Heart left ventricle (tissue), 16 donors: Measurements from ENCODE around the gene ATP11C. TPM values are rescaled to one million over a fixed set of nuclear protein-coding genes. Genes with fewer than 3 reads are reported as not detected.

ENCODE experiments used
- ATAC-seq, 4 donors: fragments of 200-7000 bp; cut with Tn5 transposase; one replicate each; pipeline ENCODE4 v1.9.1; 2020 to 2022; ENCODE audit warnings: moderate library complexity in 4 of 4, mild to moderate bottlenecking in 3 of 4, moderate number of reproducible peaks in 1 of 4
- DNase-seq, 5 donors: peaks; one replicate each; pipeline ENCODE4 v3.0.0-alpha.2; 2020
- H3K27ac ChIP-seq, 12 donors: fragments of 200-600 bp; sonication (generic) in 4 of 12; one replicate each; pipeline versions ENCODE4 v1.5.0 to v1.8.0; 2016 to 2022; ENCODE audit warnings: mild to moderate bottlenecking in 2 of 12
- H3K27me3 ChIP-seq, 9 donors: fragments of 200-600 bp; sonication (generic) in 2 of 9; one replicate each; pipeline versions ENCODE4 v1.5.1 to v1.8.0; 2016 to 2022; ENCODE audit warnings: mild to moderate bottlenecking in 3 of 9
- H3K36me3 ChIP-seq, 9 donors: fragments of 200-600 bp; sonication (generic) in 2 of 9; one replicate each; pipeline versions ENCODE4 v1.5.0 to v1.8.0; 2018 to 2022; ENCODE audit warnings: mild to moderate bottlenecking in 2 of 9
- H3K4me1 ChIP-seq, 12 donors: fragments of 200-600 bp; sonication (generic) in 4 of 12; one replicate each; pipeline versions ENCODE4 v1.5.0 to v1.8.0; 2016 to 2022; ENCODE audit warnings: mild to moderate bottlenecking in 3 of 12
- H3K4me3 ChIP-seq, 12 donors: fragments of 200-600 bp; sonication (generic) in 4 of 12; one replicate each; pipeline versions ENCODE4 v1.5.0 to v1.8.0; 2017 to 2022; ENCODE audit warnings: mild to moderate bottlenecking in 9 of 12, moderate library complexity in 4 of 12
- H3K9me3 ChIP-seq, 12 donors: fragments of 200-600 bp; sonication (generic) in 4 of 12; one replicate each; pipeline versions ENCODE4 v1.5.0 to v1.8.0; 2016 to 2022; ENCODE audit warnings: mild to moderate bottlenecking in 1 of 12
- CTCF ChIP-seq, 12 donors: fragments of 200-600 bp; sonication (generic) in 4 of 12; IDR thresholded peaks; one replicate each; pipeline versions ENCODE4 v1.5.0 to v1.8.0; 2018 to 2022; ENCODE audit warnings: antibody characterized with exemption in 12 of 12, mild to moderate bottlenecking in 5 of 12
- POLR2A ChIP-seq, 2 donors: fragments of 450-650 bp; IDR thresholded peaks; one replicate each; pipeline ENCODE4 v1.6.1; 2017; ENCODE audit warnings: antibody characterized with exemption in 2 of 2, mild to moderate bottlenecking in 2 of 2, moderate library complexity in 2 of 2
- WGBS, 4 donors: extraction: QIAGEN DNeasy Blood & Tissue Kit in 2 of 4; methylation state at CpG; one replicate each; pipeline versions ENCODE4 v1.1.5 to v1.1.7; 2013 to 2018; 5-methylcytosine and 5-hydroxymethylcytosine counted together
- intact Hi-C, 10 donors: fragments of 100-400 bp; cut with DNase I; formaldehyde crosslinking; loops; one replicate each; pipeline versions ENCODE4 v1.11.1 to v1.14.2; 2022
- polyA plus RNA-seq, 2 donors: library from polyadenylated mRNA; stranded (reverse); fragments of 200-250 nt; gene quantifications; one replicate each; pipeline ENCODE4 v1.2.3, GENCODE V29; 2013
- total RNA-seq, 9 donors: library from RNA; depleted of rRNA in 2 of 9; stranded (reverse); fragments of >200 nt in 2 of 9; fragmentation: NEBNext Ultra II Directional in 3 of 9; extraction: Animal tissue kit (Norgen Biotek cat#: 25700) in 3 of 9; gene quantifications; one replicate each; pipeline versions ENCODE4 v1.1.0 to v1.2.4, GENCODE V29; 2016 to 2023
- donor health status: ischemic (EF 13 %, LVEDD 7.1; RV severe dilation, severe dysfunction).
- donor health status: healthy with polysubstance abuse.
- donor health status: DM: no; HTN: yes; CAD: no.
- donor health status: DM: no; HTN: no; CAD: no.
- donor health status: ischemic (EF 25% LVEDD 6.9; RV normal size, moderate dysfunction).
- donor health status: ischemic (EF 25% LVEDD 5.7; RV mildly dilated, moderate dysfunction).
- donor health status: healthy.
- donor health status: DM: yes; HTN: yes; CAD: no.
- donor health status: ischemic (EF 35%, LVEDD 5.7; RV mildly dilated, moderate dysfunction).
- donor health status: nonischemic (EF 11% LVEDD 7.7; RV severe dilation, severe dysfunction).
- donor health status: DM: yes; HTN: yes; CAD: no.
- donor health status: PGD.
- donor health status: ischemic (EF 29% LVEDD 5.4; RV normal size, mild dysfunction).
- donor health status: nonischemic (EF 23%, LVEDD 6.1; RV moderate dilation, normal function).

ATP11C gene
- total and polyA plus RNA-seq, 11 donors = 1.1 to 10.2 (median 3.9) TPM

GRCh38 chrX:139758809-139759208 is 174.0 kb downstream of the ATP11C start:
- WGBS, 4 donors = 83 to 98% (median 95%) methylated on average over 1 of the region's 1 CpG
- H3K4me3 ChIP-seq = no peak overlapping the region
- intact Hi-C loops = no loop called here

GRCh38 chrX:139758250-139758649 is 174.6 kb downstream of the ATP11C start:
- intact Hi-C loops = no loop called here
- TF ChIP-seq POLR2A (IDR thresholded peaks at IDR 0.05) = no peak
- Histone ChIP-seq H3K27ac (no peak overlapping the region), H3K27me3 (no peaks in the 10 kb centered on the region), H3K4me1 (no peaks in the 10 kb centered on the region), H3K9me3 (peaks cover 0 to 23% (median 12%) of the 10 kb centered on the region in 12 donors), H3K36me3 (peaks cover 0 to 4% (median 0%) of the 10 kb centered on the region in 9 donors), H3K4me3 (no peak overlapping the region)
- ATAC-seq (no peak), DNase-seq (no peak)
- 69 to 90% (median 80%) methylated on average over 4 of the region's 4 CpGs for WGBS, 4 donors

More at GRCh38 chrX:139758809-139759208, 174.0 kb downstream of the ATP11C start:
- DNase-seq (no peak), ATAC-seq (no peak)
- peaks cover 0 to 20% (median 11%) of the 10 kb centered on the region in 12 donors for H3K9me3 ChIP-seq
- H3K27ac ChIP-seq = no peak overlapping the region
- H3K4me1 ChIP-seq = no peaks in the 10 kb centered on the region
- H3K27me3 ChIP-seq = no peaks in the 10 kb centered on the region
- TF ChIP-seq POLR2A (IDR thresholded peaks at IDR 0.05) = no peak
- TF ChIP-seq CTCF (IDR thresholded peaks at IDR 0.05) = no peak
- peaks cover 0 to 4% (median 0%) of the 10 kb centered on the region in 9 donors for H3K36me3 ChIP-seq

- H3K36me3 ChIP-seq = peaks cover 0 to 3% (median 0%) of the 10 kb centered on the region in 9 donors
- no peak overlapping the region for H3K27ac ChIP-seq
- no peak overlapping the region for H3K4me3 ChIP-seq
- H3K27me3 ChIP-seq = no peaks in the 10 kb centered on the region
- 64 to 91% (median 80%) methylated on average over 3 of the region's 3 CpGs for WGBS, 4 donors
- no peak for DNase-seq
- H3K9me3 ChIP-seq = peaks cover 0 to 23% (median 12%) of the 10 kb centered on the region in 12 donors
- TF ChIP-seq CTCF (IDR thresholded peaks at IDR 0.05) (no peak), POLR2A (IDR thresholded peaks at IDR 0.05) (no peak)
- H3K4me1 ChIP-seq = no peaks in the 10 kb centered on the region
- no peak for ATAC-seq
- intact Hi-C loops = no loop called here
These were observed 181.8 kb downstream of the ATP11C start for GRCh38 chrX:139751053-139751452.

- Histone ChIP-seq H3K4me1 (no peaks in the 10 kb centered on the region), H3K36me3 (peaks cover 0 to 3% (median 0%) of the 10 kb centered on the region in 9 donors), H3K4me3 (no peak overlapping the region), H3K27me3 (no peaks in the 10 kb centered on the region), H3K27ac (no peak overlapping the region), H3K9me3 (peaks cover 0 to 19% (median 11%) of the 10 kb centered on the region in 12 donors)
- TF ChIP-seq CTCF (IDR thresholded peaks at IDR 0.05) = no peak
- no peak for TF ChIP-seq POLR2A (IDR thresholded peaks at IDR 0.05)
- DNase-seq (no peak), ATAC-seq (no peak)
- intact Hi-C loops = no loop called here
These were observed 182.5 kb downstream of the ATP11C start for GRCh38 chrX:139750390-139750789.

- H3K27me3 ChIP-seq = no peaks in the 10 kb centered on the region
- WGBS, 4 donors = 61 to 96% (median 83%) methylated on average over 2 of the region's 2 CpGs
- H3K9me3 ChIP-seq = no peaks in the 10 kb centered on the region
- peaks cover 0 to 3% (median 0%) of the 10 kb centered on the region in 12 donors for H3K4me1 ChIP-seq
- H3K27ac ChIP-seq = no peak overlapping the region
- H3K36me3 ChIP-seq = peaks cover 0 to 24% (median 0%) of the 10 kb centered on the region in 9 donors
- H3K4me3 ChIP-seq = no peak overlapping the region
- no peak for TF ChIP-seq POLR2A (IDR thresholded peaks at IDR 0.05)
- no peak for TF ChIP-seq CTCF (IDR thresholded peaks at IDR 0.05)
- no peak for DNase-seq
- ATAC-seq = no peak
- intact Hi-C loops = no loop called here
These were observed 193.7 kb downstream of the ATP11C start for GRCh38 chrX:139739138-139739537.
